Measurements from ENCODE around the gene HDAC9.

The HDAC9 gene

GRCh38 chr7:18626717-18627116 lies 131.2 kb downstream of the HDAC9 start:
- H3K9me3 ChIP-seq (ENCODE audit: control insufficient read depth, low read length), result no peaks in the 10 kb centered on the region
- no peaks in the 10 kb centered on the region for H3K4me1 ChIP-seq (ENCODE audit: control insufficient read depth, insufficient read depth, low read length, poor library complexity, severe bottlenecking)
- H3K4me3 ChIP-seq (ENCODE audit: extremely low read depth, insufficient read depth, low read length, poor library complexity, severe bottlenecking), result no peak overlapping the region
- no peak overlapping the region for H3K27ac ChIP-seq (ENCODE audit: low read depth, low read length, severe bottlenecking)
- no peaks in the 10 kb centered on the region for H3K36me3 ChIP-seq (ENCODE audit: control insufficient read depth, insufficient read depth, low read length)

- H3K9me3 ChIP-seq (ENCODE audit: control insufficient read depth, low read length), result no peaks in the 10 kb centered on the region
- 60% methylated on average over 1 of the region's 3 CpGs; no CpG with 5 or more reads in 1 of the 2 experiments for WGBS, 2 experiments (ENCODE audit: insufficient coverage in 2 of 2)
- H3K27ac ChIP-seq (ENCODE audit: low read depth, low read length, severe bottlenecking), result no peak overlapping the region
- H3K4me3 ChIP-seq (ENCODE audit: extremely low read depth, insufficient read depth, low read length, poor library complexity, severe bottlenecking), result no peak overlapping the region
- H3K4me1 ChIP-seq (ENCODE audit: control insufficient read depth, insufficient read depth, low read length, poor library complexity, severe bottlenecking), result no peaks in the 10 kb centered on the region
- H3K36me3 ChIP-seq (ENCODE audit: control insufficient read depth, insufficient read depth, low read length), result peaks cover 5% of the 10 kb centered on the region
Observed at GRCh38 chr7:18637516-18637915, 142.0 kb downstream of the HDAC9 start.

- H3K9me3 ChIP-seq (ENCODE audit: control insufficient read depth, low read length), result no peaks in the 10 kb centered on the region
- WGBS, 2 experiments (ENCODE audit: insufficient coverage in 2 of 2), result 100% methylated on average over 2 of the region's 4 CpGs
- no peak overlapping the region for H3K27ac ChIP-seq (ENCODE audit: low read depth, low read length, severe bottlenecking)
- H3K36me3 ChIP-seq (ENCODE audit: control insufficient read depth, insufficient read depth, low read length), result peaks cover 5% of the 10 kb centered on the region
- no peak overlapping the region for H3K4me3 ChIP-seq (ENCODE audit: extremely low read depth, insufficient read depth, low read length, poor library complexity, severe bottlenecking)
- H3K4me1 ChIP-seq (ENCODE audit: control insufficient read depth, insufficient read depth, low read length, poor library complexity, severe bottlenecking), result no peaks in the 10 kb centered on the region
Observed at GRCh38 chr7:18638594-18639452, 143.3 kb downstream of the HDAC9 start.

- no peaks in the 10 kb centered on the region for H3K4me1 ChIP-seq (ENCODE audit: control insufficient read depth, insufficient read depth, low read length, poor library complexity, severe bottlenecking)
- WGBS, 2 experiments (ENCODE audit: insufficient coverage in 2 of 2), result no CpG with 5 or more reads among the region's 1 CpG
- no peak overlapping the region for H3K27ac ChIP-seq (ENCODE audit: low read depth, low read length, severe bottlenecking)
- peaks cover 5% of the 10 kb centered on the region for H3K36me3 ChIP-seq (ENCODE audit: control insufficient read depth, insufficient read depth, low read length)
- H3K4me3 ChIP-seq (ENCODE audit: extremely low read depth, insufficient read depth, low read length, poor library complexity, severe bottlenecking), result no peak overlapping the region
- H3K9me3 ChIP-seq (ENCODE audit: control insufficient read depth, low read length), result no peaks in the 10 kb centered on the region
Observed at GRCh38 chr7:18639711-18640110, 144.2 kb downstream of the HDAC9 start.

- Histone ChIP-seq H3K9me3 (ENCODE audit: control insufficient read depth, low read length) (no peaks in the 10 kb centered on the region), H3K27ac (ENCODE audit: low read depth, low read length, severe bottlenecking) (no peak overlapping the region), H3K4me3 (ENCODE audit: extremely low read depth, insufficient read depth, low read length, poor library complexity, severe bottlenecking) (no peak overlapping the region), H3K36me3 (ENCODE audit: control insufficient read depth, insufficient read depth, low read length) (no peaks in the 10 kb centered on the region), H3K4me1 (ENCODE audit: control insufficient read depth, insufficient read depth, low read length, poor library complexity, severe bottlenecking) (no peaks in the 10 kb centered on the region)
- 50 to 84% methylated on average over 1 to 2 of the region's 3 CpGs for WGBS, 2 experiments (ENCODE audit: insufficient coverage in 2 of 2)
Observed at GRCh38 chr7:18644981-18645380, 149.4 kb downstream of the HDAC9 start.

GRCh38 chr7:18647582-18647981 lies 152.0 kb downstream of the HDAC9 start:
- no peak overlapping the region for H3K27ac ChIP-seq (ENCODE audit: low read depth, low read length, severe bottlenecking)
- H3K9me3 ChIP-seq (ENCODE audit: control insufficient read depth, low read length), result no peaks in the 10 kb centered on the region
- WGBS, 2 experiments (ENCODE audit: insufficient coverage in 2 of 2), result 85 to 90% methylated on average over 3 to 4 of the region's 5 CpGs
- no peak overlapping the region for H3K4me3 ChIP-seq (ENCODE audit: extremely low read depth, insufficient read depth, low read length, poor library complexity, severe bottlenecking)
- no peaks in the 10 kb centered on the region for H3K4me1 ChIP-seq (ENCODE audit: control insufficient read depth, insufficient read depth, low read length, poor library complexity, severe bottlenecking)
- no peaks in the 10 kb centered on the region for H3K36me3 ChIP-seq (ENCODE audit: control insufficient read depth, insufficient read depth, low read length)

- H3K36me3 ChIP-seq (ENCODE audit: control insufficient read depth, insufficient read depth, low read length), result no peaks in the 10 kb centered on the region
- no peak overlapping the region for H3K4me3 ChIP-seq (ENCODE audit: extremely low read depth, insufficient read depth, low read length, poor library complexity, severe bottlenecking)
- no peaks in the 10 kb centered on the region for H3K4me1 ChIP-seq (ENCODE audit: control insufficient read depth, insufficient read depth, low read length, poor library complexity, severe bottlenecking)
- H3K9me3 ChIP-seq (ENCODE audit: control insufficient read depth, low read length), result no peaks in the 10 kb centered on the region
- 90 to 100% methylated on average over 4 to 7 of the region's 9 CpGs for WGBS, 2 experiments (ENCODE audit: insufficient coverage in 2 of 2)
- H3K27ac ChIP-seq (ENCODE audit: low read depth, low read length, severe bottlenecking), result no peak overlapping the region
Observed at GRCh38 chr7:18648849-18649758, 153.6 kb downstream of the HDAC9 start.

- no peak overlapping the region for H3K4me3 ChIP-seq (ENCODE audit: extremely low read depth, insufficient read depth, low read length, poor library complexity, severe bottlenecking)
- no peaks in the 10 kb centered on the region for H3K4me1 ChIP-seq (ENCODE audit: control insufficient read depth, insufficient read depth, low read length, poor library complexity, severe bottlenecking)
- H3K9me3 ChIP-seq (ENCODE audit: control insufficient read depth, low read length), result no peaks in the 10 kb centered on the region
- no CpG with 5 or more reads among the region's 2 CpGs for WGBS, 2 experiments (ENCODE audit: insufficient coverage in 2 of 2)
- H3K27ac ChIP-seq (ENCODE audit: low read depth, low read length, severe bottlenecking), result no peak overlapping the region
- H3K36me3 ChIP-seq (ENCODE audit: control insufficient read depth, insufficient read depth, low read length), result no peaks in the 10 kb centered on the region
Observed at GRCh38 chr7:18653381-18654155, 158.0 kb downstream of the HDAC9 start.

- Histone ChIP-seq H3K9me3 (ENCODE audit: control insufficient read depth, low read length) (no peaks in the 10 kb centered on the region), H3K4me1 (ENCODE audit: control insufficient read depth, insufficient read depth, low read length, poor library complexity, severe bottlenecking) (no peaks in the 10 kb centered on the region), H3K4me3 (ENCODE audit: extremely low read depth, insufficient read depth, low read length, poor library complexity, severe bottlenecking) (no peak overlapping the region), H3K27ac (ENCODE audit: low read depth, low read length, severe bottlenecking) (no peak overlapping the region), H3K36me3 (ENCODE audit: control insufficient read depth, insufficient read depth, low read length) (no peaks in the 10 kb centered on the region)
- 91 to 93% methylated on average over 9 of the region's 9 CpGs for WGBS, 2 experiments (ENCODE audit: insufficient coverage in 2 of 2)
Observed at GRCh38 chr7:18654709-18655108, 159.2 kb downstream of the HDAC9 start.

GRCh38 chr7:18655506-18655905 lies 160.0 kb downstream of the HDAC9 start:
- WGBS, 2 experiments (ENCODE audit: insufficient coverage in 2 of 2), result 94 to 100% methylated on average over 2 to 3 of the region's 3 CpGs
- Histone ChIP-seq H3K27ac (ENCODE audit: low read depth, low read length, severe bottlenecking) (no peak overlapping the region), H3K36me3 (ENCODE audit: control insufficient read depth, insufficient read depth, low read length) (no peaks in the 10 kb centered on the region), H3K4me1 (ENCODE audit: control insufficient read depth, insufficient read depth, low read length, poor library complexity, severe bottlenecking) (no peaks in the 10 kb centered on the region), H3K9me3 (ENCODE audit: control insufficient read depth, low read length) (no peaks in the 10 kb centered on the region), H3K4me3 (ENCODE audit: extremely low read depth, insufficient read depth, low read length, poor library complexity, severe bottlenecking) (no peak overlapping the region)

Data from mesodermal cell (in vitro differentiated cells).